ENCODE measurements around the gene TCTA.
A peak's percentile ranks its signal among the peaks of the same experiment; 100 is the strongest.
"Not testable (repeated sequence)": the region's sequence is repeated elsewhere in the genome, so short reads cannot be mapped to it uniquely, and the experiment has no call there.

The TCTA gene

GRCh38 chr3:49388289-49388820 is 23.9 kb upstream of the TCTA start:
- H3K36me3 ChIP-seq (replicated peaks), result no peaks in the 10 kb centered on the region
- TF ChIP-seq CTCF (IDR thresholded peaks at IDR 0.05; ENCODE audit: low read depth, low read length, missing control alignments), result no peak
- H3K27me3 ChIP-seq (replicated peaks), result no peaks in the 10 kb centered on the region
- no peak for DNase-seq
- in situ Hi-C loops (cut with HindIII; ENCODE audit: low pct_ligation_motif_present, low sequenced_read_pairs), result no loop called here
- H3K27ac ChIP-seq, result no peak overlapping the region
- no peak overlapping the region for H3K4me3 ChIP-seq (ENCODE audit: low read depth, low read length)

GRCh38 chr3:49389297-49389696 is 22.9 kb upstream of the TCTA start:
- no peaks in the 10 kb centered on the region for H3K27me3 ChIP-seq (replicated peaks)

GRCh38 chr3:49391310-49391709 is 20.9 kb upstream of the TCTA start:
- peaks cover 16% of the 10 kb centered on the region for H3K36me3 ChIP-seq (replicated peaks)
- H3K27ac ChIP-seq; DNase-seq; H3K27me3 ChIP-seq (replicated peaks); in situ Hi-C loops (cut with HindIII; ENCODE audit: low pct_ligation_motif_present, low sequenced_read_pairs); H3K4me3 ChIP-seq (ENCODE audit: low read depth, low read length): not testable (repeated sequence)

More at GRCh38 chr3:49389297-49389696, 22.9 kb upstream of the TCTA start:
- in situ Hi-C loops (cut with HindIII; ENCODE audit: low pct_ligation_motif_present, low sequenced_read_pairs), result no loop called here
- TF ChIP-seq CTCF (IDR thresholded peaks at IDR 0.05; ENCODE audit: low read depth, low read length, missing control alignments), result no peak
- no peak overlapping the region for H3K27ac ChIP-seq
- no peak for DNase-seq
- H3K4me3 ChIP-seq (ENCODE audit: low read depth, low read length), result no peak overlapping the region
- no peaks in the 10 kb centered on the region for H3K36me3 ChIP-seq (replicated peaks)

GRCh38 chr3:49397470-49397869 is 14.8 kb upstream of the TCTA start:
- Histone ChIP-seq H3K36me3 (replicated peaks) (peaks cover 25% of the 10 kb centered on the region), H3K27ac (no peak overlapping the region), H3K4me3 (ENCODE audit: low read depth, low read length) (no peak overlapping the region), H3K27me3 (replicated peaks) (no peaks in the 10 kb centered on the region)
- in situ Hi-C loops (cut with HindIII; ENCODE audit: low pct_ligation_motif_present, low sequenced_read_pairs), result no loop called here
- peak; percentile 47 for DNase-seq
- TF ChIP-seq CTCF (IDR thresholded peaks at IDR 0.05; ENCODE audit: low read depth, low read length, missing control alignments), result no peak

GRCh38 chr3:49399461-49399860 is 12.8 kb upstream of the TCTA start:
- Histone ChIP-seq H3K36me3 (replicated peaks) (peaks cover 34% of the 10 kb centered on the region), H3K4me3 (ENCODE audit: low read depth, low read length) (no peak overlapping the region), H3K27me3 (replicated peaks) (no peaks in the 10 kb centered on the region), H3K27ac (no peak overlapping the region)
- no peak for TF ChIP-seq CTCF (IDR thresholded peaks at IDR 0.05; ENCODE audit: low read depth, low read length, missing control alignments)
- peak; percentile 56 for DNase-seq
- in situ Hi-C loops (cut with HindIII; ENCODE audit: low pct_ligation_motif_present, low sequenced_read_pairs), result no loop called here

GRCh38 chr3:49401766-49402165 is 10.5 kb upstream of the TCTA start:
- Histone ChIP-seq H3K36me3 (replicated peaks) (peaks cover 19% of the 10 kb centered on the region), H3K27ac (no peak overlapping the region), H3K27me3 (replicated peaks) (no peaks in the 10 kb centered on the region), H3K4me3 (ENCODE audit: low read depth, low read length) (no peak overlapping the region)
- TF ChIP-seq CTCF (IDR thresholded peaks at IDR 0.05; ENCODE audit: low read depth, low read length, missing control alignments), result no peak
- in situ Hi-C loops (cut with HindIII; ENCODE audit: low pct_ligation_motif_present, low sequenced_read_pairs), result no loop called here
- no peak for DNase-seq

Measured in brain microvascular endothelial cell (primary cell).